Vagina (tissue), 2 donors: Measurements from ENCODE around the gene CHMP6. TPM values are rescaled to one million over a fixed set of nuclear protein-coding genes. Genes with fewer than 3 reads are reported as not detected.
A peak's percentile ranks its signal among the peaks of the same experiment; 100 is the strongest.

Source experiments
- DNase-seq, 2 donors: peaks; one replicate each; pipeline ENCODE4 v3.0.0-alpha.2; 2017; ENCODE audit errors: extremely low spot score in 2 of 2
- H3K27ac ChIP-seq: fragments of 200-600 bp; sonication (generic); one replicate; pipeline ENCODE4 v1.5.1; 2019
- H3K27me3 ChIP-seq: fragments of 200-600 bp; sonication (generic); one replicate; pipeline ENCODE4 v1.5.1; 2019
- H3K36me3 ChIP-seq, 2 donors: fragments of 200-600 bp; sonication (generic); one replicate each; pipeline ENCODE4 v1.5.1; 2017 to 2019
- H3K4me1 ChIP-seq: fragments of 200-600 bp; sonication (generic); one replicate; pipeline ENCODE4 v1.5.1; 2019
- H3K4me3 ChIP-seq, 2 donors: fragments of 200-600 bp; sonication (generic); 1 replicate in 1 of 2; 2 replicates in 1 of 2; pipeline ENCODE4 v1.5.1; 2016 to 2019
- H3K9me3 ChIP-seq: fragments of 200-600 bp; sonication (generic); one replicate; pipeline ENCODE4 v1.5.1; 2019
- CTCF ChIP-seq, 3 experiments: fragments of 450-650 bp in 2 of 3; fragments of 200-600 bp in 1 of 3; sonication (generic) in 1 of 3; IDR thresholded peaks; one replicate each; pipeline ENCODE4 v1.5.1; 2017 to 2019; ENCODE audit warnings: antibody characterized with exemption in 3 of 3, mild to moderate bottlenecking in 2 of 3, moderate library complexity in 2 of 3
- POLR2A ChIP-seq, 2 donors: fragments of 450-650 bp; IDR thresholded peaks; one replicate each; pipeline ENCODE4 v1.6.1; 2017; ENCODE audit warnings: antibody characterized with exemption in 2 of 2, mild to moderate bottlenecking in 2 of 2, moderate library complexity in 2 of 2
- POLR2AphosphoS5 ChIP-seq, 2 donors: sonication (generic); formaldehyde crosslinking; IDR thresholded peaks; one replicate each; pipeline ENCODE4 v1.9.0; 2017; ENCODE audit warnings: antibody characterized with exemption in 2 of 2, mild to moderate bottlenecking in 2 of 2, low read depth in 1 of 2; ENCODE audit not compliant: insufficient read depth in 1 of 2
- intact Hi-C: fragments of 100-400 bp; cut with DNase I; formaldehyde crosslinking; loops from one replicate; pipeline ENCODE4 v1.15.1; 2023
- total RNA-seq: library from RNA; depleted of rRNA; stranded (reverse); fragments of >200 nt; gene quantifications from one replicate; pipeline ENCODE4 v1.2.3, GENCODE V29; 2016

The CHMP6 gene
- total RNA-seq, result 31.7 TPM

- Histone ChIP-seq H3K27ac (peak within 1 kb of the TSS; percentile 81), H3K4me1 (peaks cover 30% of the 10 kb centered on the region), H3K4me3 (peak within 1 kb of the TSS; percentile 86 to 88), H3K9me3 (no peaks in the 10 kb centered on the region), H3K27me3 (no peaks in the 10 kb centered on the region), H3K36me3 (peaks cover 0 to 16% of the 10 kb centered on the region in 2 donors)
- DNase-seq, result no peak
- peak in 1 of 2 donors; percentile 19 for TF ChIP-seq POLR2A (IDR thresholded peaks at IDR 0.05)
- peak in 2 of 3 experiments; percentile 18 to 52 for TF ChIP-seq CTCF (IDR thresholded peaks at IDR 0.05)
- TF ChIP-seq POLR2AphosphoS5 (IDR thresholded peaks at IDR 0.05; ENCODE audit: insufficient read depth in 1 of 2, low read depth in 1 of 2), result peak in 1 of 2 donors; percentile 33
- intact Hi-C loops, result loop anchor here (2.0 kb wide), 1 partner anchor 109 kb away; no protein-coding TSS in a partner anchor
These were observed at the start of gene CHMP6 for GRCh38 chr17:80991645-80992076. CHMP6 (plus strand) TSS chr17:80991841; CDS start chr17:80991919, 78 bp downstream.

GRCh38 chr17:80942423-80943345 is 49.0 kb upstream of the CHMP6 start:
- Histone ChIP-seq H3K36me3 (peaks cover 0 to 28% of the 10 kb centered on the region in 2 donors), H3K27ac (peak overlapping the region; percentile 86), H3K4me1 (peaks cover 26% of the 10 kb centered on the region), H3K4me3 (no peak overlapping the region), H3K9me3 (no peaks in the 10 kb centered on the region), H3K27me3 (no peaks in the 10 kb centered on the region)
- TF ChIP-seq POLR2A (IDR thresholded peaks at IDR 0.05) (no peak), POLR2AphosphoS5 (IDR thresholded peaks at IDR 0.05; ENCODE audit: insufficient read depth in 1 of 2, low read depth in 1 of 2) (peak; percentile 33 to 75)
- intact Hi-C loops, result no loop called here
- peak in 1 of 2 donors; percentile 94 for DNase-seq

GRCh38 chr17:80943346-80944145 is 48.1 kb upstream of the CHMP6 start:
- no peak overlapping the region for H3K4me3 ChIP-seq
- intact Hi-C loops, result loop anchor here (2.0 kb wide), 1 partner anchor 21 kb away; no protein-coding TSS in a partner anchor
- peaks cover 0 to 30% of the 10 kb centered on the region in 2 donors for H3K36me3 ChIP-seq
- no peaks in the 10 kb centered on the region for H3K27me3 ChIP-seq
- H3K4me1 ChIP-seq, result peaks cover 26% of the 10 kb centered on the region
- DNase-seq, result no peak
- H3K9me3 ChIP-seq, result no peaks in the 10 kb centered on the region
- H3K27ac ChIP-seq, result peak overlapping the region; percentile 86
- TF ChIP-seq CTCF (IDR thresholded peaks at IDR 0.05) (no peak), POLR2AphosphoS5 (IDR thresholded peaks at IDR 0.05; ENCODE audit: insufficient read depth in 1 of 2, low read depth in 1 of 2) (no peak), POLR2A (IDR thresholded peaks at IDR 0.05) (no peak)

GRCh38 chr17:80944326-80944725 is 47.3 kb upstream of the CHMP6 start:
- no peak overlapping the region for H3K27ac ChIP-seq
- TF ChIP-seq CTCF (IDR thresholded peaks at IDR 0.05) (no peak), POLR2AphosphoS5 (IDR thresholded peaks at IDR 0.05; ENCODE audit: insufficient read depth in 1 of 2, low read depth in 1 of 2) (no peak), POLR2A (IDR thresholded peaks at IDR 0.05) (no peak)
- no peaks in the 10 kb centered on the region for H3K27me3 ChIP-seq
- peaks cover 0 to 31% of the 10 kb centered on the region in 2 donors for H3K36me3 ChIP-seq
- no peaks in the 10 kb centered on the region for H3K9me3 ChIP-seq
- H3K4me1 ChIP-seq, result peaks cover 26% of the 10 kb centered on the region
- H3K4me3 ChIP-seq, result no peak overlapping the region
- DNase-seq, result no peak
- intact Hi-C loops, result loop anchor here (2.0 kb wide), 1 partner anchor 20 kb away; no protein-coding TSS in a partner anchor

- no peaks in the 10 kb centered on the region for H3K9me3 ChIP-seq
- no peak overlapping the region for H3K27ac ChIP-seq
- DNase-seq, result no peak
These were observed 45.9 kb upstream of the CHMP6 start for GRCh38 chr17:80945736-80946135.

More at GRCh38 chr17:80945736-80946135, 45.9 kb upstream of the CHMP6 start:
- no peaks in the 10 kb centered on the region for H3K27me3 ChIP-seq
- H3K4me3 ChIP-seq, result no peak overlapping the region
- intact Hi-C loops, result loop anchor here (2.0 kb wide), 1 partner anchor 19 kb away; no protein-coding TSS in a partner anchor
- peaks cover 26% of the 10 kb centered on the region for H3K4me1 ChIP-seq
- TF ChIP-seq POLR2A (IDR thresholded peaks at IDR 0.05) (no peak), POLR2AphosphoS5 (IDR thresholded peaks at IDR 0.05; ENCODE audit: insufficient read depth in 1 of 2, low read depth in 1 of 2) (no peak), CTCF (IDR thresholded peaks at IDR 0.05) (no peak)
- H3K36me3 ChIP-seq, result peaks cover 0 to 33% of the 10 kb centered on the region in 2 donors
